SW480 (cell line): ENCODE results near the gene DGKB.

Source experiments
- DNase-seq: peaks from one replicate; pipeline ENCODE4 v3.0.0-alpha.2; 2016; ENCODE audit warnings: low spot score

DGKB gene

DNA sequence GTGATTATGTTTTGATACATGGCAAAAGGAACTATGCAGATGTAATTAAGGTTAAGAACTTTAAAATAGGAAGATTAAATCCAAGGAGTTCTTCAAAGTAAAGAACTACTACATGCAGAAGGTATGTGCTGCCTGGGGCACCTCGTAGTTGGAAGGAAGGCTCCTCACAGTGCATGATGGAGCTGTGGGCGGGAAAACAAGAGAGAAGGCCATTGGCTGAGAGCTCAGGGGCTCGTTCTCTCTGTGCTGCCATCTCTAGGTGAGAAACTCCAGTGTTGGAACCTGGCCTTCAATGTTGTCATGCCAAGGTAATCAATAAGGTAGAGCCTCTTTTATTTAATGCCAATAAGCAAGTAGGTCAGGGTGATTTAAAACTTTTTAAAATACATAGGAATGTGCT lies 521.7 kb downstream of the DGKB start:
- DNase-seq = no peak

DNA sequence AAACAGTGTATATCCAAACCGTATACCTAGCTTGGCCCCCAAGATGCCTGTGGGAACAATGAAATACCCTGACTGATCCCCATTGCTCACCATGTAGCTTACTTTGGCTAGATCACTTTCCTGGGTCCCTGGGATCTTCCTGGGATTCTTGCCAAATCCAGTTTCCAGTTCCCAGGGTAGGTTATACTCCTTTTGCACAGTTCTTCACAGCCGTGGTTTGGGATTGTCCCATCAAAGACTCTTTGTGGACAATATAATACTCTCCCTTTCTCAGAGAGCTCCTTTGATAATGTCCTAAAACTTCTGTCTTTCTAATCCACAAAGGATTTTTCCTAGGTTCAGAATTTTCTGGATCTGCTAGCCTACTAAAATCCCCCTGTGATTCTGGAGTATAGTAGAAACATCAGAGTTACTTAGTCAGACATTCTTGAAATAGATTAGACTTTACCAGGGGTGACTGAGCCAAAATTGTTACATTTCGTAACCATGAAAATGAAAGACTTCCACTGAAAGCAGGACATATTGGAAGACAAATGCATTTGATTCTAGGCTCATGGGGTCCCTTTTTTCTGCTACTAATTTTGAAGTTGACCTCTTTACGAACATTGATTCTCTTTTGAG lies 524.8 kb downstream of the DGKB start:
- no peak for DNase-seq

DNA sequence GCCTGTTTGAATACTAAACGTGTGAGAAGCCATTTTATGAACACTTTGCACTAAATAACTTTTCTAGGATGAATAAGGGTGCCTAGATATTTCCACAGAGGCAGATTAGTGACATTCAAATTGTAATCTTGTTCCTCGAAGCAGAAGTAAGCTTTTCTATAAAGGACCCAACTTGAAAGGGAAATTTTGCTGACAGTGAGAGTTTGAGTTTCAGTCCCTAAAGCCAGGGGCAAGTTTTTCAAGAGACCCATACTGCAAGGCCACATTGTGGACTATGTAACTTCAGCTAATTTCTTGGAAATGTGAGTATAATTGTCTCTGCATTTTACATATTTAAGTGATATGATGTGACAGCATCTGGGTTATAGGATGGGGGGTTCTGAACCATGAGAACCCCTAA lies 525.8 kb downstream of the DGKB start:
- DNase-seq = no peak

DNA sequence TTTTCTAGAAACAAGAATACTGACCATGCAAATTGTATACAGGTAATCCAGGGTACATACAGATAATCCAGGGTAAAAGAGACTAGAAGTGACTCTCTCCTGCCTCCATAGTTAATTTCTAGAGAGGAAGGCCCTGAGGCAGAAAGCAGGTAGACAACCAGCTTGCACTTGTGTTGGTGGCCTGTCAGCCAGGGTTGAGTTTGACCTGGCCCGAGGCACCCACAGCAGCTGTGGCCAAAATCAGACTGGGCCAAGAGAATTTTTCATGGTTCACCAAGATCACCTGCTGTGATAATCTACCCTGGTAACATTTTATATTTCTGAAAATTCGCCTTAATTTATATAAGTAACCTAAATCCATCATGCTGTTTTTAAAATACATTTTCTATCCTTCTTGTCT lies 526.6 kb downstream of the DGKB start:
- no peak for DNase-seq

DNA sequence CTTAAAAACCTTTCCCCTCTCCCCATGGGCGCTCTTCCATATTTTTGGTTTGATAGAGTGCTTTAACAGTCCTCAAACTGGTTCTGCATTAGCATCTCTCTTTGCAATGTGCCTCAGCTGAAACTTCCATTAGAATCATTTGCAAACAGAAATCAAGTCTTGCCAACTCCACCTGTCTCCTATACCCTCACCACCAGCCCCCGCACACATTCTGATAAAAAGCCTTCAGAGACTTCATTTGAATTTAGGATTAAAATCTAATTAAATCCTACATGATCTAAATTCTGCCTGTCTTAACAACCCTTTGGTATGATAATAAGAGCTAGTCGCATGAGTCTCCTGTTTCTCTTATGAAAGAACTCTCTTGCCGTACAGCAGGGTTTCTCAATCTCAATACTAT lies 528.2 kb downstream of the DGKB start:
- no peak for DNase-seq

DNA sequence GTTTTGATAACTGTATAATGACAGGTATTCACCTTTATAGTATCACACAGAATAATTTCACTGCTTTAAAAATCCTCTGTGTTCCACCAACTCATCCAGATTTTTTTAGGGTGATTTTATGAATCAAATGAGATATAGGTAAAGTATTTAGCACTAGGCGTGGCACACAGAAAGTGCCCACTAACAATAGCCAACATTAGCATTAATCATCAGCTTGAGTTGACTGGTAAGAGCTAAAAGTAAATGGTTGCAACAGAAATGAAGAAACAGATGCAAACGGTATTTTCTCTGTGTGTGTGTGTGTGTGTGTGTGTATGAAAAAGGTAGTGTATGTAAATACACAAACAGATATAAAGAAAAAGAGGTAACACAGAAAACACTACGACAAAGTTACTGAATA lies 534.3 kb downstream of the DGKB start:
- no peak for DNase-seq

DNA sequence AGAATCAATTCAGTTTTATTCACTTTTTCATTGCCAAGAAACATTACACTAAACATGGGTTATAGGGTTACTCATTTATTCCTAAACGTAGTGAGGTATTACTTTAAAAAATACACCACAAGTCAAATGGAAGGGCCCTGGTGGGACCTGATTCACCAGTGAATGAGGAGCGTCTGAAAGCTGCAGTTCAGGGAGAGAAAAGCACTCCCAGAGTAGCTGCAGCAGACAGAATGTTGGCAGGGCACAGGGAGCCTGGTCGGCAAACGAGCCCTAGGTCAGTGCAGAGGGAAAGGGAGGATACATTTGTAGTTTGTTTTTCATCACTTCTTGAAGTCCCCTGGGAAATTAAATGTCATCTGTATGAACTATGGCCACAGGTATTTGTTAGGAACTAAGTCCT lies 551.4 kb downstream of the DGKB start:
- DNase-seq = no peak

DNA sequence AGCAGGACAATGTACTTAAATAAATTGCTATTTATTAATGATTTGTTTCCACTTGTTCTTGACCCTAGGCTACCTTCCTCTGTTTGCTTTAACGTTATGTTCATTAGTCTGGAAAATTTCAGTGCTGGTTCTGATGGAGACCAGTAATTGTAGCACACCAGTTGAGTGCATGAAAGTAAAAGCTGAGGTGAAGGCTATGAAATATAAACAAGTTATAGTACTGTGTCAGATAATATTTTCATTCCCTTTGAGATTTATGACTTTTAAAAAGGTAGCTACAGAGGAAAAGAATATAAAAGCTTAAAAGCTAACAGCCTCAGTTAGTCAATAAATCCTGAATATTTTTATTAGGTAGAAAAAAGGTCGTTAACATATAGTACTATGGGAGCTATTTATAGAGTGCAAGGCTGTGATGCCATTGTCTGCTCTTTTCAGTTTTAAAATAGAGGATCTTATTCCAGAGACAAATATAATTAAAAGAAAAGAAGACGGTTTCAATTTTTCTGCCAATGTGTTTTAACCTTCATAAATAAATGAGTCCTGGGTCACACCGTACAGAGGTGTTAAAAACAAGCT lies 561.3 kb downstream of the DGKB start:
- no peak for DNase-seq

DNA sequence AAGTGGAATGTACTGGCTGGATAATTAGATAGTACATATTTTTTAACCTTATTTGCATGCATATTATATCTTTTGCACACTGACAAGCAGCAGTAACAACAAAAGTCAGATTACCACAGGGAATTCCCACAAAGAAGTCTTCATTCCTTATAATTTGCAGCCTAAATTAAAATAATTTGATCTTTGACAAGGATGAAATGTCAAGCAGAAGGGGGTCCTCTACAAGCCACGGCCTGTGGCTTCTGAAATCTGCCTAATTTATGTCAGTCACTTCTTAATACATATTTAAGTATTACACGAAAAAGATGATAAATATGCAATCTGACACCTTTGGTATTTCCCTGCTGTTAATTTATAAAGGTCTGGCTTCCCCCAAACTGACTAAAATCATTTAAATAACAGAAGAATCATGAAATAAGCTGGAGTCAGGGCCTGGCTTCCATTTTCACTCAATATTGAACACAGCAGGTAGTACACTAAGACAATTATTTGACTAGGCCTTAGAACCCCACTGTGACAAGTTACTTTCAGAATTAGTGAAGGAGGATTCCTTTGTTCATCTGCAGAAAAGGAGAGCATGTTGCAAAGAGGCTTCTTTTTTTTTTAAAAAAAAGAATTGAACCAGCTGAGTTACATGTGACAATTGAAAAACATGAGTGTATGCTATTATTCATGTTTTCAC lies 562.0 kb downstream of the DGKB start:
- no peak for DNase-seq

DNA sequence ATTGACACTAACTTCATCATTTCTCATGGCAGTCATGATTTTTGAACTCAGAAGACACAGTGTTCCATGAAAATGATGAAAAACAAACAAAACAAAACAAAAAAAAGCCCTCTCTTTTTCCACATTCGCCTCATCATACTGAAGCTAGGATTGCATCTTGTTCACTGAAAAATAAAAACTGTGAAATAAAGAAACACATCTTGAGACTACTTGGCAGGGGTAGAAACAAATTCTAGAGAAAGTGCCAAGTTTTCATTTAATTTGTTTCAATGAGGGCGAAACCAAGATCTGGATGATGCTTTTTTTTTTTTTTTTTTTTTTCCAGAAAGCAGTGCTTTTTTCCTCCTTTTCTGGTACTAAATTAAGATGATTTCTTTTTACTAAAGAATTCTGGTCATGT lies 562.7 kb downstream of the DGKB start:
- no peak for DNase-seq

DNA sequence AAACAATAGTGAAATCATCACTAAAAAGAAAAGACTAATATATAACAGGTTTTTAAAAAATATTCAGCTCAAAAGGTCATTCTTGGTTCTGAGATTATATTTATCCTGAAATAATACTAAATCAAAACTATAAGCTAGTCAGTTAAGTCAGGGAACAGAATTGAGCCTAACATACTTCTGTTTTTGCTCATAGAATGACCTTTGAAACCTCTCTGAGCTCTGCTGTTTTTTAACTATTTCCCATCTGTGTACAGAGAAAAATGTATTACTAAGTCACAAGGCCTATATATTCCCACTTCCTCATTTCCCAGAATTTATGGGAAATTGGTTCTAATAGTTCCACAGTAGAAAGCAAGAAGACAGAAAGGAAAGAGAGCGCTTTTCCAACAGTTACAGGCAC lies 566.3 kb downstream of the DGKB start:
- DNase-seq = no peak

DNA sequence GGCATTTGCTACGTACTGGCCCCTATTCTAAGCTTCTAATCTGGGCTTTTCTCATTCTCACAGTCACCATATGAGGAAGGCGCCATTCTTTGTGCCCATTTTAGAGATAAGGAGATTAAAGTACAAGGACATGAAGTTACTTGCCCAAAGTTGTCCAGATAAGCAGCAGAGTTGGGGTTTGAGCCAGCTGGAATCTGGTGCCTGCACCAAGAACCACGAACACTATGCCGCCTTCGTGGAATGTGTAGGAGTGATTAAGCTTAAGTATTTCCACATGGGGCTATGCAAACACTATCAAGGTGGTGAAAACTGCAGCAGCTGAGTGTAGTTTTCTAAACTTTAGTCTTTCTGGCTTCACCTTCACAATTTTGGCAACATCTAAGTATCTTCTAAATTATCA lies 570.4 kb downstream of the DGKB start:
- no peak for DNase-seq

DNA sequence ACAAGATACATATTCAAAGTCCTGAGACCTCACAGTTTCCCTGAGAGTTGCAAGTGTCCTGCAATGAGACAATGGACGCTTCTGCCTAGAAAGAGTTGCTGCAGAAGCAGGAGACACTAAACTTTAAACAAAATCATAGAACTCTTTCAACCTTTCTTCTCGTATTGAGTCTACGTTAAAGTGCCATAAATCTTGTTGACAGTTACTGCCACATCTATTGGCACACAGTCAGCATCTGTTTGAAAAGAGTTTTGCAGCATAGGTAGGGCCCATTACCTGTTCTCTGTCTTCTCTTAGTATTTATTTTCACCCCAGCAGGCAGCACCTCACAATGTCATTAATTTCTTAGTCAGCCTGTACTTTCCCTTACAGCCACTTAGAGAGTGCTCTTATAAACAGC lies 577.8 kb downstream of the DGKB start:
- DNase-seq = no peak

DNA sequence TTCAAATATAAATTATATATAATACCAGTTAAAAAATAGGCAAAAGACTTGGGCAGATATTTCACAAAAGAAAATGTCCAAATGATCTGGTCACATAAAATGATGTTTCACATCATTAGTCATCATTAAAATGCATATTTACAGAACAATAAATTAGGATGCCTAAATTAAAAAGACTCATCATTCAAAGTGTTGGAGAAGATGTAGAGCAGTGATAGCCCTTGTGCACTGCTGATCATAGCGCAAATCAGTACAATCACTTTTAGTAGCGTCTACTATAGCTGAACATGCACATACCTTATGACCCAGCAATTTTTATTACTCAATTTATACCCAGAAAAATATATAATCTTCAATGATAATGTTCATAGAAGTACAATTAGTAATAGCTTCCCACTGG lies 579.8 kb downstream of the DGKB start:
- no peak for DNase-seq

DNA sequence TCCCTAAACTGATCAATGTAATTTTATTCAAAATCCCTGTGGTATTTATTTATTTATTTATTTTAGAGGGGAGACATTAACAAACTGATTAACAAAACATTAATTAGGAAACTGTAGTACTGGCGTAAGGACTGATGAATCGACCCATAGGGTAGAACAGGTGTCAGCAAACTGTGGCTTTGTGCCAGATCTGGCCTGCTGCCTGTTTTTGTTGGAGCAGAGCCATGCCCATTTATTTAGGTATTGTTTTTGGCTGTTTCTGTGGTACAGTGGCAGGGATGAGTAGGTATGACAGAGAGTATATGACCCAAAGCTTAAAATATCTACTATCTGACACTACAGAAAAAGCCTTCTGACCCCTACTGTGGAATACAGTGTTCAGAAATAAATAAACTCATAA lies 580.6 kb downstream of the DGKB start:
- no peak for DNase-seq

DNA sequence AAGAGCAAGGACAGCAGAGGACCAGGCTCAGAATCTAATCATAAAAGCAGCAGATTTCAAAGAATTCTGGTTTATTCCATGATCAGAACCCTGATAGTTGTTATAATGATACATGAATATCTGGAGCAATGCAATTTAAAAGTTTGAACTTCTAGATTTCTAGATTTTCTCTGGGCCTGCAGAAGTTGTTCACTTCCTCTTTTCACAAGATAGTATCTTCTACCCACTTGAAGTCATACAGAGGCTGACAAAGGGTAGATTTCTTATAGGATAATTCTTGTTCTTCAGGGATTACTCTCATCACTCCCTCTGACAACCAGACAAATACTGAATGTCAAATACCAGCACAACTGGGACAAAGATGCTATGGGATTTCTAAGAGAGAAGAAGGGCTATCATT lies 593.1 kb downstream of the DGKB start:
- no peak for DNase-seq

DNA sequence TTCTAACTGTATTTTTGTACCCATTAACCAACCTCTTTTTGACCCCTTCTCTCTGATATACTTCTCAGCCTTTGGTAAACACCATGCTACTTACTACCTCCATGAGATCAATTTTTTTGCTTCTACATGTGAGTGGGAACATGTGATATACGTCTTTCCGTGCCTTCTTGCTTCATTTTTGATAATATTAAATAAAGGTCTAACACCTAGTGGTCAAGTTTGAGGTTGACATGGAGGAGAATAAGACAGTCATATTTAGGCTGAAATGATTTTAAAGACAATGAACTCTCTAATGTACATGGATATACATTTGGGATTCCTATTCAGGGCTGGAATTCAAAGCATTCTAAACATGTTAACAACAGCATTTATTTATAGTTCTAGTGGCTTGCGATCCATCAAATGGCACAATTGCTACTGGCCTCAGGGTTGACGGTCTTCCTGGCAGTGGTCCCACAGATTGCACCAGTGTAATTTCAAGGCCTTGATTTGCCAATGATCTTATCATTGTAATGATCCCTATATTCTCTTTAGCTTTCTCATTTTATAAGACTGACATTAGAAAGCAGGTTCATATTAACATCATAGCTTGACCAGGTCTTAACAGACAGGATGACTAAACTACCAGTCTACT lies 597.2 kb downstream of the DGKB start:
- DNase-seq = no peak

DNA sequence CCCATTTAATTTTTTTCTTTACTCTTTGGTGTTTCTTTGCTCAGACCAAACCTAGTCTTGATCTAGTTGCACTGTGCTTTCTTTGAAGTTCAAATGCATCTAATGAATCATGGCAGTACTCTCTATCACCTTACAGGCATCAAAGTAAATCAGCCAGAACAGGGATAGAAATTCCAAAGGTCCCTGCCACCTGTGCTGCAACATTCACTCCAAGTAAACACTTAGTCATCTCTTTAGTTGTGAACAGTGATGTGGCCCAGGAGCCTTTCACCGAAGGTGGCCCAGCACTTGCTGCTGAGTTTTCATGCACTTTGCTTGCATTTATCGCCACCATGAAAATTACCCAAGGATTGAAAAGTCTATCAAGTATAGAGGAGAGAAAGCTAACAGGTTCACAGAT lies 599.0 kb downstream of the DGKB start:
- DNase-seq = peak; percentile 81

DNA sequence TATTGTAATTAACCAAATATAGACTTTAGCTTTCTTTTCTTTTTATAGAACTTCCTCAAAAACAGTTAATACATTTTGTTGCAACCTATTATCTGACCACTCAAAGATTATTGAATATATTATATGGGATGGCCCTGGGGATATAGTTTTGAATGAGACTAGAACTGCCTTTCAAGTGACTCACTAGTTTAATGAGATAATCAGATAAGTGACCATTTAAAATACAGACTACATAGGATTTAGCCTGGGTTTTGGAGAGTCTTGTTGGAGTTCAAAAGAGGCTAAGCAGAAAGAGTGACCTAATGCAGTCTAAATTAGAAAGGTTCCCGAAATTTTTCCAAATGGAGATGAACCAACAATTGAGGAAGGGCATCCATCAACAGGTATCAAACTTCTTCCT lies 607.9 kb downstream of the DGKB start:
- DNase-seq = no peak

DNA sequence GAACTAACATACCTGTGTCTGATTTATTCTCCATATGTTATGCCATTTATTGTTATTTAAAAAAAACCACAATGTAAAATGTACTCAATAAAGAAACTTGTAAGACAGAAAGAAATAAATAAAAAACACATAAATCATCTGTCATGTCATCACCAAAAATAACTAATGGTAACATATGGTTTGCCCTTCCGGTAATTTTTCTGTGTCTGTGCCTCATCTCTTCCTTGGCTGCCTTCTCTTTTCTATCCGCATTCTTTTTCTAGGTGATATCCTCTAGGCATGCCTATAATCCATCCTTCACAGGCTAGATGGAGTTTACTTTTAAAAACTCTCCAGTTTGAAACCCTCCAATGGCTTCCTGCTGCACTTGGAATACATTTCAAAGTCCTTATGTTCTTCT lies 609.1 kb downstream of the DGKB start:
- no peak for DNase-seq

DNA sequence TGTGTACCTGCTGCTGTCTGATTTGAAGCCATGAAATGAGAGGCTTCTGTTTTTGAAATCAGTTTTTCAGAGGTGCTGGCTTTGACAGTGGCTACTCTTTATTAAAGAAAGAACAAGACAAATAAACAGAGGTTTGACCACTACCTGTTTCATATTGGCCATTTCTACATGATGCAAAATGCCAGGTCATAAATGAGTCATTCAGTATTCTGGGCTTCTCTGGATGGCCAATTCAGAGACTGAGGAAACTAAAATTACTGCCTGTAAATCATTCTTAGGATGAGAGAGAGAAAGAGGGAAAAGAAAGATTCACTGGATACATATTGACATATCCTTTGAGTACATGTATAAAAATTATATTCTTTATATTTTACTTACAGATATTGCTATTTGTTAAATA lies 609.8 kb downstream of the DGKB start:
- DNase-seq = peak; percentile 6

DNA sequence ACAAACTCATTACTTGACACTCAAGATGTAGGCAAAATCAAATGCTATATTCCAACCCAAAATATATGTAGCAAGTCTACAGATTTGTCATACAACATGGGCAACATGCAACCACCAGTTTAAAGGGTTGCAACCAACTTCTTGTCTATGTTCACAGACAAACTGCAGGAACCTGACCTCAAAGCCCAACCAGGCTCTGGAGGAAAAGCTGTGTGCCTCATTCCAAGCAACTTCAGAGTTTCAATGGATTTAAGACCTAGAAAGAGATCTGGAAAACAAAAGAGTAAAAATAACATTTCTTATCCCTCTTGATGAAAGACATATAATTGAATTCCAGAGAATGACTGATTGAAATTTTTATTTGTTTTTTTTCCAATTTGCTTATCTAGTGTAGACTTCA lies 612.6 kb downstream of the DGKB start:
- no peak for DNase-seq

DNA sequence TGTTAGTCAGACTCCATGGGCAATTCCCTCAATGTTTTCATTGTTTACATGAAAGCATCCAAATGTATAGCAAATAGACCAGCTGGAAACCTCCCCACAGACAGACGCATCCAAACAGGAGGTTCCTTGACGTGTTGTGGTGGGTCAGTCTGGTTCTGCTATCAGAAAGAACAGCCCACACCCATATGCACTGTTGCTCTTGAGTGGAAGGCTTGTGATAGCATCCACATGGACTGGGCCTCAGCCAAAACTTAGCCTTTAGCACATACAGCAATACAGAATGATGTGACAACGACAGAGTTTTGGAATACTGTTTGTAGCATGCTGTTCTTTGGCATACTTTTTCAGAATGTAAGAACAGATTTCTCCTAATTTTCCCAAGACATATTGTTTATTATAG lies 613.9 kb downstream of the DGKB start:
- no peak for DNase-seq

DNA sequence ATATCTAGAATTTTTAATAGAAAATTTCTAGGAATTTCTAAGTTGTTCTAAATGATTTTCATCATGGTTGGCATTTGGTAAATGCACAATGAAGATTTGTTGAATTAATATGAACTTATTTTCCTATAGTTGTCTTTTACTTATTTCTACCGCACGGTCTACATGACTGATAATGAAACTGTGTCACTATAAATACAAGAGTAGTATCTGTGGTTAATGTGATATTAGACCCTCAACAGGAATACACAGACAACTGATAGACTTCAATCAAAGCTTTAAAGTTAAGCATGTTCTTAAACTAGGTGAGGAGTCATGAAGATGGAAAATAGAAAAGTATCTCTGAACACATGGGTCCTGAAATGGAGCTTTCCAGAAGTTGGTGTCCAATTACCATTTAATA lies 615.2 kb downstream of the DGKB start:
- DNase-seq = no peak
